ENCODE measurements around the gene SOAT2.

SOAT2 gene, protein sequence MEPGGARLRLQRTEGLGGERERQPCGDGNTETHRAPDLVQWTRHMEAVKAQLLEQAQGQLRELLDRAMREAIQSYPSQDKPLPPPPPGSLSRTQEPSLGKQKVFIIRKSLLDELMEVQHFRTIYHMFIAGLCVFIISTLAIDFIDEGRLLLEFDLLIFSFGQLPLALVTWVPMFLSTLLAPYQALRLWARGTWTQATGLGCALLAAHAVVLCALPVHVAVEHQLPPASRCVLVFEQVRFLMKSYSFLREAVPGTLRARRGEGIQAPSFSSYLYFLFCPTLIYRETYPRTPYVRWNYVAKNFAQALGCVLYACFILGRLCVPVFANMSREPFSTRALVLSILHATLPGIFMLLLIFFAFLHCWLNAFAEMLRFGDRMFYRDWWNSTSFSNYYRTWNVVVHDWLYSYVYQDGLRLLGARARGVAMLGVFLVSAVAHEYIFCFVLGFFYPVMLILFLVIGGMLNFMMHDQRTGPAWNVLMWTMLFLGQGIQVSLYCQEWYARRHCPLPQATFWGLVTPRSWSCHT

GRCh38 chr12:53102883-53103807 is at the start of gene SOAT2:
TSS of gene SOAT2 (plus strand) at chr12:53103486. CDS start at chr12:53103578, 92 bp downstream.
- peak in 2 of 4 experiments; percentile 25 to 32 for DNase-seq (ENCODE audit: low read depth in 4 of 4, low spot score in 1 of 4)

DNA sequence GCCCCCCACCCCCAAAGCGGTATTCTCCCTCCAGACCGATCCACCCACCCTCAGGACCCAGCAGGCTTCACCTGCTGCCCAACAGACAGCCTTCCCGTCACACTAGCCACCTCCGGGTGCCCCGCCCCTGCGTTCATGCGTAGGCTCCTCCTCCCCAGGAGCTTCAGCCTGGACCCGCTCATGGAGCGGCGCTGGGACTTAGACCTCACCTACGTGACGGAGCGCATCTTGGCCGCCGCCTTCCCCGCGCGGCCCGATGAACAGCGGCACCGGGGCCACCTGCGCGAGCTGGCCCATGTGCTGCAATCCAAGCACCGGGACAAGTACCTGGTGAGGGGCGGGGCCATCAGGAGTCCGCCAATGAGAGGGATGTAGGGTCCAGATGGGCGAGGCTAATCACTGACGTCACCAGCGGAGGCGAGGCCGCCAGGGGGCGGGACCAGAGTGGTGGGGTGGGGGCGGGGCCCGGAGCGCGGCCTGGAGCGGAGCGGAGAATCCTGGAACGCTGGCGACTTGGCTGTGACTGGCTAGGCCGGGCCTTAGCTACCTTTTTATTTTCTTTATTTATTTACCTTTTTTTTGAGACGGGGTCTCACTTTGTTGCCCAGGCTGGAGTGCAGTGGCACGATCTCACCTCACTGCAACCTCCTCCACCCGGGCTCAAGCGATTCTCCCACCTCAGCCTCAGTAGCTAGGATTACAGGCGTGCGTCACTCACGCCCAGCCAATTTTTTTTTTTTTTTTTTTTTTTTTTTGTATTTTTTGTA is 49.0 kb upstream of the SOAT2 start:
- peak; percentile 86 to 91 (median 87) for DNase-seq (ENCODE audit: low read depth in 4 of 4, low spot score in 1 of 4)

- no peak for DNase-seq (ENCODE audit: low read depth in 4 of 4, low spot score in 1 of 4)
Observed at GRCh38 chr12:53055471-53056266, 47.6 kb upstream of the SOAT2 start.

DNA sequence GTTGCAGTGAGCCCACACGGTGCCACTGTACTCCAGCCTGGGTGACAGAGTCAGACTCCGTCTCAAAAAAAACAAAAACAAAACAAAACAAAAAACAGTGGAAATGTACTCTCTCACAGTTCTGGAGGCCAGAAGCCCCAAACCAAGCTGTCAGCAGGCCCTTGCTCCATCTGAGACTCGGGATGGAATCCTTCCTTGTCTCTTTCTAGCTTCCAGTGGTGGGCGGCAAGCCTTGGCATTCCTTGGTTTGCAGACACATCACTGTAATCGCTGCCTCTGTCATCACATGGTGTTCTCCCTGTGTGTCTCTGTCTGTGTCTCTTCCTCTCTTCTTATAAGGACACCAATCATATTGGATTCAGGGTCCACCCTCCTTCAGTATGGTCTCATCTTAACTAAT is 47.0 kb upstream of the SOAT2 start:
- no peak for DNase-seq (ENCODE audit: low read depth in 4 of 4, low spot score in 1 of 4)

- DNase-seq (ENCODE audit: low read depth in 4 of 4, low spot score in 1 of 4), result no peak
Observed at GRCh38 chr12:53056901-53057300, 46.4 kb upstream of the SOAT2 start.

GRCh38 chr12:53057816-53058500 is 45.3 kb upstream of the SOAT2 start:
- no peak for DNase-seq (ENCODE audit: low read depth in 4 of 4, low spot score in 1 of 4)

DNA sequence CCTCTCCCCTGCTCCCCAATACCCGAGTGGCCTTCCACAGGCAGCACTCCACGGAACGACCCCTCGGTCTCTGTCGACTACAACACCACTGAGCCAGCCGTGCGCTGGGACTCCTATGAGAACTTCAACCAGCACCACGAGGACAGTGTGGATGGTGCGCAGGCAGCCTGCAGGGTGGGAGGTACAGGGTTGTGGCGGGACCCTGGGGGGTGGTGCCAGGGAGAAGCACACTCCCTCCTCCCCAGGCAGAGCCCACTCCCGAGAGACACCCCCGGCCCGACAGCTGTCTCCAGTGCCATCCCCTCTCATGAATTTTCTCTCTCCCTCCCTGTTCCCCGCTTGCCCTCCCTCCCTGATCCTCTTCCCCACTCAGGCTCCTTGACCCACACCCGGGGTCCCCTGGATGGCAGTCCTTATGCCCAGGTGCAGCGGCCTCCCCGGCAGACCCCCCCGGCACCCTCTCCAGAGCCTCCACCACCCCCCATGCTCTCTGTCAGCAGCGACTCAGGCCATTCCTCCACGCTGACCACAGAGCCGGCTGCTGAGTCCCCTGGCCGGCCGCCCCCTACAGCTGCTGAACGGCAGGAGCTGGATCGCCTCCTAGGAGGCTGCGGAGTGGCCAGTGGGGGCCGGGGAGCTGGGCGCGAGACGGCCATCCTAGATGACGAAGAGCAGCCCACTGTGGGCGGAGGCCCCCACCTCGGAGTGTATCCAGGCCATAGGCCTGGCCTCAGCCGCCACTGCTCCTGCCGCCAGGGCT is 44.4 kb upstream of the SOAT2 start:
- no peak for DNase-seq (ENCODE audit: low read depth in 4 of 4, low spot score in 1 of 4)

DNA sequence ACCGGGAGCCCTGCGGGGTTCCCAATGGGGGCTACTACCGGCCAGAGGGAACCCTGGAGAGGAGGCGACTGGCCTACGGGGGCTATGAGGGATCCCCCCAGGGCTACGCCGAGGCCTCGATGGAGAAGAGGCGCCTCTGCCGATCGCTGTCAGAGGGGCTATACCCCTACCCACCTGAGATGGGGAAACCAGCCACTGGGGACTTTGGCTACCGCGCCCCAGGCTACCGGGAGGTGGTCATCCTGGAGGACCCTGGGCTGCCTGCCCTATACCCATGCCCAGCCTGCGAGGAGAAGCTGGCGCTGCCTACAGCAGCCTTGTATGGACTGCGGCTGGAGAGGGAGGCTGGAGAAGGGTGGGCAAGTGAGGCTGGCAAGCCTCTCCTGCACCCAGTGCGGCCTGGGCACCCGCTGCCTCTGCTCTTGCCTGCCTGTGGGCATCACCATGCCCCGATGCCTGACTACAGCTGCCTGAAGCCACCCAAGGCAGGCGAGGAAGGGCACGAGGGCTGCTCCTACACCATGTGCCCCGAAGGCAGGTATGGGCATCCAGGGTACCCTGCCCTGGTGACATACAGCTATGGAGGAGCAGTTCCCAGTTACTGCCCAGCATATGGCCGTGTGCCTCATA is 43.7 kb upstream of the SOAT2 start:
- no peak for DNase-seq (ENCODE audit: low read depth in 4 of 4, low spot score in 1 of 4)

DNA sequence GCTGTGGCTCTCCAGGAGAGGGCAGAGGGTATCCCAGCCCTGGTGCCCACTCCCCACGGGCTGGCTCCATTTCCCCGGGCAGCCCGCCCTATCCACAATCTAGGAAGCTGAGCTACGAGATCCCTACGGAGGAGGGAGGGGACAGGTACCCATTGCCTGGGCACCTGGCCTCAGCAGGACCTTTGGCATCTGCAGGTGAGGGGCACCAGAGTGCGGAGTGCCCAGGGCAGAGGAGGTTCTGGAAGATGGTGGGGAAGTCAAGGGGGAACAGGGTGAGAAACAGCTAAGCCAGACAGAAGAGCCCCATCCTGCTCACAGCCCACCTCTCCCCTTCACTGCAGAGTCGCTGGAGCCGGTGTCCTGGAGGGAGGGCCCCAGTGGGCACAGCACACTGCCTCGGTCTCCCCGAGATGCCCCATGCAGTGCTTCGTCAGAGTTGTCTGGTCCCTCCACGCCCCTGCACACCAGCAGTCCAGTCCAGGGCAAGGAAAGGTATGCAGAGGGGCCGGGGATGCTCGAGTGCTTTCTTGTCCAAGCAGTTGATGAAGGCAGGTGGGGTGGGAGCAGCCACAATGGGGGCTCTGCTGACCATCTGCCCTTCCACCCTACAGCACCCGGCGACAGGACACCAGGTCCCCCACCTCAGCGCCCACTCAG is 43.1 kb upstream of the SOAT2 start:
- DNase-seq (ENCODE audit: low read depth in 4 of 4, low spot score in 1 of 4), result no peak

- DNase-seq (ENCODE audit: low read depth in 4 of 4, low spot score in 1 of 4), result no peak
Observed at GRCh38 chr12:53060721-53061276, 42.5 kb upstream of the SOAT2 start.

GRCh38 chr12:53061404-53062010 is 41.8 kb upstream of the SOAT2 start:
- no peak for DNase-seq (ENCODE audit: low read depth in 4 of 4, low spot score in 1 of 4)

DNA sequence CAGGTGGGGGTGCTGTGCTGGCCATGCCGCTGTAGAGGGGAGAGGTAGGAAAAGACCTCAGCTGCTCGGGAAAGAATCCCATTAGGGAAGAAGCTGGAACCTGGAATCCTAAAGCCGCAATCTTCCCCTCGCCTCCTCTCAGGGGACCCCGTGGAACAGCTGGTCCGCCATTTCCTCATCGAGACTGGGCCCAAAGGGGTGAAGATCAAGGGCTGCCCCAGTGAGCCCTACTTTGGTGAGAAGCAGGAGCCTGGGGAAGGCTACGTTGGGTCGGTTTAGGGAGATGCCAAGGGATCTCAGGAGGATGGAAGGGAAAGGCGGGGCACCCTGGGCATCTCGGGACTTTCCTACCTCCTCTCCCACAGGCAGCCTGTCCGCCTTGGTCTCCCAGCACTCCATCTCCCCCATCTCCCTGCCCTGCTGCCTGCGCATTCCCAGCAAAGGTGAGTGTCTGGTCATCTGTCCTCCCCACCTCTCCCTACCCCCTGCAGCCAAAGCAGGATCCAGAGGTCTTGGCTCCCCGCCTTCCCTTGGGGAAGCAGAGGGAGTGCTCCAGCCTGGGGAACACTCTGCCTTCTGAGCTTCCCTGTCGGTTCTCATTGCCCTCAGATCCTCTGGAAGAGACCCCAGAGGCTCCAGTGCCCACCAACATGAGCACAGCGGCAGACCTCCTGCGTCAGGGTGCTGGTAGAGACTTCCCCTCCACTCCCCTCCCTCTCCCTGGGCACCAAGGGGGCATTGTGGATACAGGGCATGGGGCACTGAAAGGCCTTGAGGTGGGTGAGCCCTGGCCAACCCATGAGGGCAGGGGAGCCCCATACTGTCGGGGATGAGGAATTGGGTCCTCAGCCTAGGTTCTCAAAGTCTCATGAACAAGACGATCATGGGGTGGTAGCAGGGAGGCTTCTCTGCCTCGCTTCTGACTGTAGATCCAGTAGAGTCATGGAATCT is 41.0 kb upstream of the SOAT2 start:
- DNase-seq (ENCODE audit: low read depth in 4 of 4, low spot score in 1 of 4), result no peak

- no peak for DNase-seq (ENCODE audit: low read depth in 4 of 4, low spot score in 1 of 4)
Observed at GRCh38 chr12:53062977-53063707, 40.1 kb upstream of the SOAT2 start.

DNA sequence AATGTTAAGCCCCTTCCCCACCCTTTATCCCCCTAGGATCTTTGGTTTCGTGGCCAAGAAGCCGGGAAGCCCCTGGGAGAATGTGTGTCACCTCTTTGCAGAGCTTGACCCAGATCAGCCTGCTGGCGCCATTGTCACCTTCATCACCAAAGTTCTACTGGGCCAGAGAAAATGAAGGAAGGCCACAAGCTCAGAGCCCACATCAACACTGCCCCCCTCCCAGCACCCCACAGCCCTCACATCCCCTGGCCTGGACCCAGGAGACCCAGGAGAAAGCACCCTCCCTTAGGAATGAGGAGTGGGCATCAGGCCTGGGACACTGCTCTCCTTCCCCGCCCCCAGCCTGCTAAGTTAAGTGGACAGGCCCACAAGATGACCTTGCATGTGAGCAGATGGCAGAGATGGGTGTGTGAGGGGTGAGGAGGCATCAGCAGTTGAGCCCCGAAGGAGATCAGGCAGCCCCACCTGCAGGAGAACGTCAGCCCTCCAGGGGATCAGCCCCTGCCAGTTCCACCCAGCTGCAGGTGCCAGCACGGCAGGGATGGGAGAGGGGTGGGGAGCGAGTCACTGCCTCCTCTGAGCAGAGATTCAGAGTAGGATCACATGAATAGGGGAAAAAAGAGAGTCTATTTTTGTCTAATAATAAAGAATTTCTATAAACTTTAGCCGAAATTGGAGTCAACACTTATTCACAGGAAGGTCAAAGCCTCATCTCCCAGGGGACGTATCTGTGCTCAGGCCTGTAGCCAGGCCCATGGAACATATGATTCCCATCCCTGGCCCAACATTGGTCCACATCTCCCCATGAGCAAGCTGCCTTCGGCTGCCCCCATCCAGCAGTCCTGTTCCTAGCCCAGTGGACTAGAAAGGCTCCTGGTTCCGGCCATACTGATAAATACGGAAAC is 39.3 kb upstream of the SOAT2 start:
- no peak for DNase-seq (ENCODE audit: low read depth in 4 of 4, low spot score in 1 of 4)

Measured in stimulated activated CD4-positive, alpha-beta T cell treated with anti-CD3 and anti-CD28 coated beads, Interleukin-1b, Interleukin-23, amount 100 ng/mL, for 24 hours (primary cell).